ENCODE measurements around the gene ACOT13. TPM values are rescaled to one million over a fixed set of nuclear protein-coding genes. Genes with fewer than 3 reads are reported as not detected.

Gene ACOT13
- total RNA-seq, 1 experiment from 2014 or later = 33.5 TPM

DNA sequence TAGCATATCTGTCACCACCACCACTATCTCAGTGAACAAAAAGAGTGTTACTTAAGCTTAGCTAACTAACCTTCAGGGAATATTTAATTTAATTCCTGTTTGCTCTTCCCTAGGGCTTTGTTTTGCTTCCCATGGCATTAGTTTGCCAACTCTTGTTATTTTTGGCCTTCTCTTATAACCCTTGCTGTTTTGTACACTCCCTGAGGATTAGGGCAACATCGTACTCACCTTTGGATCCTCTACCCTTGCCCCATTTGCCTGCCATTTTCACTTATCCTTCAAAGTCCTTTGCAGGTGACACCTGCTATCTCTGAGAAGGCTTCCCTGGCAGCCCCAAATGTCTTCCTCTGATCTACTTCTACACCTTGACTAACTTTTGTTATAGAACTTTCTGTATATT is 23.7 kb downstream of the ACOT13 start:
- no peaks in the 10 kb centered on the region for H3K4me1 ChIP-seq (ENCODE audit: control insufficient read depth in 1 of 2, insufficient read depth in 2 of 2, low read length in 2 of 2)
- no peaks in the 10 kb centered on the region for H3K79me2 ChIP-seq (ENCODE audit: insufficient read depth, low read length)
- TF ChIP-seq SIN3A (IDR thresholded peaks at IDR 0.05; ENCODE audit: low read depth) = no peak
- TF ChIP-seq, protein P1, sequence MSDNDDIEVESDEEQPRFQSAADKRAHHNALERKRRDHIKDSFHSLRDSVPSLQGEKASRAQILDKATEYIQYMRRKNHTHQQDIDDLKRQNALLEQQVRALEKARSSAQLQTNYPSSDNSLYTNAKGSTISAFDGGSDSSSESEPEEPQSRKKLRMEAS (IDR thresholded peaks at IDR 0.05) = no peak
- no peak for TF ChIP-seq ELF1 (IDR thresholded peaks at IDR 0.05; ENCODE audit: borderline replicate concordance, low read depth)
- TF ChIP-seq POLR2AphosphoS5 (IDR thresholded peaks at IDR 0.05; ENCODE audit: low read depth, low read length) = no peak
- no peak for TF ChIP-seq SRF (IDR thresholded peaks at IDR 0.05; ENCODE audit: low read depth)
- TF ChIP-seq YY1 (IDR thresholded peaks at IDR 0.05; ENCODE audit: extremely low read depth, insufficient replicate concordance, low read depth, low read length) = no peak
- no peak for TF ChIP-seq FOSL1 (IDR thresholded peaks at IDR 0.05; ENCODE audit: low read depth)
- TF ChIP-seq, protein P2, sequence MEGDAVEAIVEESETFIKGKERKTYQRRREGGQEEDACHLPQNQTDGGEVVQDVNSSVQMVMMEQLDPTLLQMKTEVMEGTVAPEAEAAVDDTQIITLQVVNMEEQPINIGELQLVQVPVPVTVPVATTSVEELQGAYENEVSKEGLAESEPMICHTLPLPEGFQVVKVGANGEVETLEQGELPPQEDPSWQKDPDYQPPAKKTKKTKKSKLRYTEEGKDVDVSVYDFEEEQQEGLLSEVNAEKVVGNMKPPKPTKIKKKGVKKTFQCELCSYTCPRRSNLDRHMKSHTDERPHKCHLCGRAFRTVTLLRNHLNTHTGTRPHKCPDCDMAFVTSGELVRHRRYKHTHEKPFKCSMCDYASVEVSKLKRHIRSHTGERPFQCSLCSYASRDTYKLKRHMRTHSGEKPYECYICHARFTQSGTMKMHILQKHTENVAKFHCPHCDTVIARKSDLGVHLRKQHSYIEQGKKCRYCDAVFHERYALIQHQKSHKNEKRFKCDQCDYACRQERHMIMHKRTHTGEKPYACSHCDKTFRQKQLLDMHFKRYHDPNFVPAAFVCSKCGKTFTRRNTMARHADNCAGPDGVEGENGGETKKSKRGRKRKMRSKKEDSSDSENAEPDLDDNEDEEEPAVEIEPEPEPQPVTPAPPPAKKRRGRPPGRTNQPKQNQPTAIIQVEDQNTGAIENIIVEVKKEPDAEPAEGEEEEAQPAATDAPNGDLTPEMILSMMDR (IDR thresholded peaks at IDR 0.05 in 2 of 3, conservative IDR thresholded peaks at IDR 0.05 in 1 of 3; ENCODE audit: borderline replicate concordance in 1 of 3, insufficient read depth in 1 of 3, low read depth in 2 of 3, low read length in 2 of 3) = no peak
- no peak for TF ChIP-seq ZNF274 (IDR thresholded peaks at IDR 0.05; ENCODE audit: low read depth, low read length)
- TF ChIP-seq, protein P3, sequence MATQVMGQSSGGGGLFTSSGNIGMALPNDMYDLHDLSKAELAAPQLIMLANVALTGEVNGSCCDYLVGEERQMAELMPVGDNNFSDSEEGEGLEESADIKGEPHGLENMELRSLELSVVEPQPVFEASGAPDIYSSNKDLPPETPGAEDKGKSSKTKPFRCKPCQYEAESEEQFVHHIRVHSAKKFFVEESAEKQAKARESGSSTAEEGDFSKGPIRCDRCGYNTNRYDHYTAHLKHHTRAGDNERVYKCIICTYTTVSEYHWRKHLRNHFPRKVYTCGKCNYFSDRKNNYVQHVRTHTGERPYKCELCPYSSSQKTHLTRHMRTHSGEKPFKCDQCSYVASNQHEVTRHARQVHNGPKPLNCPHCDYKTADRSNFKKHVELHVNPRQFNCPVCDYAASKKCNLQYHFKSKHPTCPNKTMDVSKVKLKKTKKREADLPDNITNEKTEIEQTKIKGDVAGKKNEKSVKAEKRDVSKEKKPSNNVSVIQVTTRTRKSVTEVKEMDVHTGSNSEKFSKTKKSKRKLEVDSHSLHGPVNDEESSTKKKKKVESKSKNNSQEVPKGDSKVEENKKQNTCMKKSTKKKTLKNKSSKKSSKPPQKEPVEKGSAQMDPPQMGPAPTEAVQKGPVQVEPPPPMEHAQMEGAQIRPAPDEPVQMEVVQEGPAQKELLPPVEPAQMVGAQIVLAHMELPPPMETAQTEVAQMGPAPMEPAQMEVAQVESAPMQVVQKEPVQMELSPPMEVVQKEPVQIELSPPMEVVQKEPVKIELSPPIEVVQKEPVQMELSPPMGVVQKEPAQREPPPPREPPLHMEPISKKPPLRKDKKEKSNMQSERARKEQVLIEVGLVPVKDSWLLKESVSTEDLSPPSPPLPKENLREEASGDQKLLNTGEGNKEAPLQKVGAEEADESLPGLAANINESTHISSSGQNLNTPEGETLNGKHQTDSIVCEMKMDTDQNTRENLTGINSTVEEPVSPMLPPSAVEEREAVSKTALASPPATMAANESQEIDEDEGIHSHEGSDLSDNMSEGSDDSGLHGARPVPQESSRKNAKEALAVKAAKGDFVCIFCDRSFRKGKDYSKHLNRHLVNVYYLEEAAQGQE (IDR thresholded peaks at IDR 0.05; ENCODE audit: low read depth) = no peak
- BruUV-seq (replicated peaks) = no TSS peak
- no peak overlapping the region for H3K4me3 ChIP-seq (replicated peaks in 1 of 2; ENCODE audit: low read depth in 1 of 2, low read length in 2 of 2)
- intact Hi-C loops (cut with micrococcal nuclease) = no loop called here
- CTCF ChIA-PET = no interaction called here
- H3K27me3 ChIP-seq (ENCODE audit: insufficient read depth, low read length) = no peaks in the 10 kb centered on the region
- no peak overlapping the region for H3K27ac ChIP-seq (ENCODE audit: low read depth, low read length)
- ATAC-seq (no peak), DNase-seq (ENCODE audit: low read depth, low spot score) (no peak)
- no peaks in the 10 kb centered on the region for H4K20me1 ChIP-seq (ENCODE audit: insufficient read depth)
- no peak overlapping the region for H3K9ac ChIP-seq (ENCODE audit: low read length)
- no peaks in the 10 kb centered on the region for H3K36me3 ChIP-seq (ENCODE audit: control insufficient read depth in 1 of 2, insufficient read depth in 2 of 2, low read length in 2 of 2)
- no peaks in the 10 kb centered on the region for H3K9me2 ChIP-seq (ENCODE audit: insufficient read depth)
- no peak overlapping the region for H2AFZ ChIP-seq (ENCODE audit: low read depth, low read length, poor library complexity, severe bottlenecking)
- RAD21 ChIA-PET (ENCODE audit: low non-redundant PET in 1 of 2, low total read pairs in 2 of 2, uncharacterized antibody in 2 of 2, unreplicated experiment in 2 of 2) = no interaction called here
- POLR2A ChIA-PET = no interaction called here
- H3K4me2 ChIP-seq (ENCODE audit: low read length) = no peak overlapping the region
- no peaks in the 10 kb centered on the region for H3K9me3 ChIP-seq (ENCODE audit: control insufficient read depth in 1 of 2, insufficient read depth in 1 of 2, low read depth in 1 of 2, low read length in 2 of 2)
